ENCODE data around the gene ANKS6.

DNA sequence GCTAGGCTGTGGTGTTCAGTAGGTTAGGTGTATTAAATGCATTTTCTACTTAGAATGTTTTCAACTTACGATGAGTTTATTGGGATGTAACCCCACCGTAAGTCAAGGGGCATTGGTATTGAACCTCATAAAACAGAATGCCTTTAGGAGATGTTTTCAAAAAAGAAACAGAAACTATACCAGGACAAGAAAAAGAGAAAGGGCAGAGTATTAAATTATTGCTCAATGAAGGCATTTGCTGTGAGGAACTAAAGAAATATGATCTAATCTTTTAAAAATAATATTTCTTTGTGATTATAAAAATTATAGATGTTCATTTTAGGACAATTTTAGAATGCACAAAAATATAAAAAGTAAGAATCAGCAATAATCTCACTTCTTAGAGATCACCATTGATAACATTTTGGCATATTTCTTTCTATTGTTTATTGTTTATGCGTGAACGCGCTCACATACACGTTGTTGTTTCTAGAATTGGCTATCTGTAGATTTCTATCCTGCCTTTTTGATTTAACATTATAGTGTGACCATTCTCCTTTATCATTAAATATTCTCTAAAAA, 19.1 kb upstream of the ANKS6 start:
- TF ChIP-seq, protein P1, sequence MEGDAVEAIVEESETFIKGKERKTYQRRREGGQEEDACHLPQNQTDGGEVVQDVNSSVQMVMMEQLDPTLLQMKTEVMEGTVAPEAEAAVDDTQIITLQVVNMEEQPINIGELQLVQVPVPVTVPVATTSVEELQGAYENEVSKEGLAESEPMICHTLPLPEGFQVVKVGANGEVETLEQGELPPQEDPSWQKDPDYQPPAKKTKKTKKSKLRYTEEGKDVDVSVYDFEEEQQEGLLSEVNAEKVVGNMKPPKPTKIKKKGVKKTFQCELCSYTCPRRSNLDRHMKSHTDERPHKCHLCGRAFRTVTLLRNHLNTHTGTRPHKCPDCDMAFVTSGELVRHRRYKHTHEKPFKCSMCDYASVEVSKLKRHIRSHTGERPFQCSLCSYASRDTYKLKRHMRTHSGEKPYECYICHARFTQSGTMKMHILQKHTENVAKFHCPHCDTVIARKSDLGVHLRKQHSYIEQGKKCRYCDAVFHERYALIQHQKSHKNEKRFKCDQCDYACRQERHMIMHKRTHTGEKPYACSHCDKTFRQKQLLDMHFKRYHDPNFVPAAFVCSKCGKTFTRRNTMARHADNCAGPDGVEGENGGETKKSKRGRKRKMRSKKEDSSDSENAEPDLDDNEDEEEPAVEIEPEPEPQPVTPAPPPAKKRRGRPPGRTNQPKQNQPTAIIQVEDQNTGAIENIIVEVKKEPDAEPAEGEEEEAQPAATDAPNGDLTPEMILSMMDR (IDR thresholded peaks at IDR 0.05) = no peak
- no peak for TF ChIP-seq POLR2A (IDR thresholded peaks at IDR 0.05)

Measured in esophagus squamous epithelium (tissue), 4 donors.